ENCODE data around the gene ZNF490.
"Not testable (repeated sequence)": the region's sequence is repeated elsewhere in the genome, so short reads cannot be mapped to it uniquely, and the experiment has no call there.

The ZNF490 gene

GRCh38 chr19:12648088-12648487 lies 37.5 kb upstream of the ZNF490 start:
- H3K4me3 ChIP-seq (ENCODE audit: low read depth, low read length): no peak overlapping the region
- TF ChIP-seq CTCF (IDR thresholded peaks at IDR 0.05; ENCODE audit: borderline replicate concordance, insufficient read depth, low read depth, low read length): no peak

GRCh38 chr19:12647490-12648071 lies 37.0 kb upstream of the ZNF490 start:
- no peak overlapping the region for H3K4me3 ChIP-seq (ENCODE audit: low read depth, low read length)
- TF ChIP-seq CTCF (IDR thresholded peaks at IDR 0.05; ENCODE audit: borderline replicate concordance, insufficient read depth, low read depth, low read length): no peak

GRCh38 chr19:12647047-12647446 lies 36.4 kb upstream of the ZNF490 start:
- no peak overlapping the region for H3K4me3 ChIP-seq (ENCODE audit: low read depth, low read length)
- TF ChIP-seq CTCF (IDR thresholded peaks at IDR 0.05; ENCODE audit: borderline replicate concordance, insufficient read depth, low read depth, low read length): no peak

- H3K4me3 ChIP-seq (ENCODE audit: low read depth, low read length): no peak overlapping the region
- TF ChIP-seq CTCF (IDR thresholded peaks at IDR 0.05; ENCODE audit: borderline replicate concordance, insufficient read depth, low read depth, low read length): no peak
Measured at GRCh38 chr19:12646551-12646950, 35.9 kb upstream of the ZNF490 start.

GRCh38 chr19:12643716-12644115 lies 33.1 kb upstream of the ZNF490 start:
- H3K4me3 ChIP-seq (ENCODE audit: low read depth, low read length): not testable (repeated sequence)

GRCh38 chr19:12642506-12642905 lies 31.9 kb upstream of the ZNF490 start:
- TF ChIP-seq CTCF (IDR thresholded peaks at IDR 0.05; ENCODE audit: borderline replicate concordance, insufficient read depth, low read depth, low read length): no peak
- H3K4me3 ChIP-seq (ENCODE audit: low read depth, low read length): no peak overlapping the region

GRCh38 chr19:12641456-12641855 lies 30.8 kb upstream of the ZNF490 start:
- no peak for TF ChIP-seq CTCF (IDR thresholded peaks at IDR 0.05; ENCODE audit: borderline replicate concordance, insufficient read depth, low read depth, low read length)

More at GRCh38 chr19:12641456-12641855, 30.8 kb upstream of the ZNF490 start:
- H3K4me3 ChIP-seq (ENCODE audit: low read depth, low read length): no peak overlapping the region
